A673 (cell line): Measurements from ENCODE around the gene HEATR1.

Source experiments
- CTCF ChIP-seq: fragments of 300-800, 200-600 bp; sonication (generic); conservative IDR thresholded peaks from 2 replicates; pipeline ENCODE4 v1.5.1; 2017; ENCODE audit warnings: low read depth, mild to moderate bottlenecking, antibody characterized with exemption, low read length, moderate library complexity, mixed read lengths
- EZH2 ChIP-seq: fragments of 200-600 bp; sonication (generic); IDR thresholded peaks from 2 replicates; pipeline ENCODE4 v1.6.1; 2017; ENCODE audit warnings: borderline replicate concordance, low read depth, mild to moderate bottlenecking, mixed read lengths, antibody characterized with exemption, low read length; ENCODE audit not compliant: poor library complexity, severe bottlenecking

GRCh38 chr1:236645016-236645680, 40.8 kb upstream of the HEATR1 start:
- TF ChIP-seq CTCF = no peak
- no peak for TF ChIP-seq EZH2
